ENCODE results near the gene MGMT.

Gene MGMT

DNA sequence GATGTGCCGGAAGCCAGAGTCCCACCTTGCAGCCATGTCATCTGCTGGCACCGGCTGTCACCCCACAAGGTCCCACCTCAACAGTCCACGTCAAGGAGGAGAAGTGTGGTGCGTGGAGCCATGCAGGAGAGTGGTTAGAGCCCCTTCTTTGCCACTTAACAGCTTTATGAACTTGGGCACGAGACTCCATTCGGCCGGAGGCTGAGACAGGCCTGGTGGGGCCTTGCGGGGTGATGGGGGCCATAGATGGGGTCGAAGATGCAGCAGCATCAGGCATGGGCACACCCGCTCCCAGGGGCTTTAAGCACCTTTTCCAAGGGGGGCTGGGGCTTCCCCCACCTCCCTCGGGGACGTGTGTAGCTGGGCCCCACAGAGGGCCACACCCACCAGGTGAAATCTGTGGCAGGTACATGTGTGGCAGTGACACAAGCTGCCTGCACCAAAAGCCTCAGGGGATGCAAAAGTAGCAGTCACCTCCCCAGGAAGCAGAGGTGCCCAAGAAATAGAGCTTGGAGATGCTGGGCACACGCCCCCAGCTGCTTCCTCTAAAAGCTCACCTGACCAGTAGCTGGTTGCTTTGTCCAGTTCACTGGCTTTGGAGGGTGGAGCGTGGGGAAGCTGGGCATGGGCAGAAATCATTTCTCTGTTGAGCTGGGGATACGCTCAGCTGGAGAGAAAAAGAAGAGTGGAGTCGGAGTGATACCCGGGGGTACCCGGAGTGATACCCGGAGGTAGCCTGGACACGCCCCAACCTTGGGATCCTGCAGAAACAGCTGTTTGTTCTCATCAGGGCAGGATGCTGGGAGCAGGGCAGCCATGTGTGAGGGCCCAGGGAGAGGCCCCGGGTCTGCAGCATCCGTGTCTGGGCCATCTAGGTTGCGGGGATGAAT is 297.2 kb downstream of the MGMT start:
- no peak for DNase-seq
- TF ChIP-seq POLR2A (IDR thresholded peaks at IDR 0.05; ENCODE audit: low read length) (no peak), GATA1 (IDR thresholded peaks at IDR 0.05; ENCODE audit: low read depth, low read length) (no peak)

DNA sequence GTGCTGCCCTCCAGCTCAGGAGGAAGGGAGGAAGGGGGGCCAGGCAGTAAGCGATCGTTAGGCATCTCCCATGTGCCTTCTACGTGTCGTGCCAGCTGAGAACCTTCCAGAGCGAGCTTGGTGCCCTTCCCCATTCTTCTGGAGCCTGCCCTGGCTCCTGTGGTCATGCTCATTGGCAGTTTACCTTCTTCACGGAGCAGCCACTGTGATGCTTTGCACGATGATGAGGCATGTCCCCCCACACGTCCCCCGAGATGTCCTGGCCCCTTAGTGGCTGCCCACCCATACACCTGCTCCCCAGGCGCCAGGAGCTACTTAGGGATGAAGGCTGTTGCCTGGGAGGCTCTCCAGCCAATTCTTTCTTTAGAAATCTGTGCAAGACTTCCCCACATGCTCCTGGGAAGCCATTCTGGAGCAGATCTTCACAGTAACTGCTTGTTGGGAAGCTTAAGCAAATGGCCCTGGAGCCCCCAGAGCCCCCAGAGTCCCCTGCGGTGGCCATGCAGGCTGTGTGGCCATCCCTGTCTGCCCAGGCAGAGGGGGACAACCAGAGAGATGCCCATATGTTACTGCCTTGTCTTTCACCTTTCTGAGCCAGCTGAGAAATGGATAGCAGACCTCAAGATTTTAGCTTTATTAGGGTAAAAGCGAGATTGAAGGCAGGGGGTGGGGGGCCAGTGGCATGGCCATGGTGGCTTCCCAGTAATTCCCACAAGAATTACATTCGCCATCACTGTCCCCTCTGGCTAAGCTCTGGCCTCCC is 298.0 kb downstream of the MGMT start:
- DNase-seq, result no peak
- TF ChIP-seq GATA1 (IDR thresholded peaks at IDR 0.05; ENCODE audit: low read depth, low read length), result no peak
- no peak for TF ChIP-seq POLR2A (IDR thresholded peaks at IDR 0.05; ENCODE audit: low read length)

DNA sequence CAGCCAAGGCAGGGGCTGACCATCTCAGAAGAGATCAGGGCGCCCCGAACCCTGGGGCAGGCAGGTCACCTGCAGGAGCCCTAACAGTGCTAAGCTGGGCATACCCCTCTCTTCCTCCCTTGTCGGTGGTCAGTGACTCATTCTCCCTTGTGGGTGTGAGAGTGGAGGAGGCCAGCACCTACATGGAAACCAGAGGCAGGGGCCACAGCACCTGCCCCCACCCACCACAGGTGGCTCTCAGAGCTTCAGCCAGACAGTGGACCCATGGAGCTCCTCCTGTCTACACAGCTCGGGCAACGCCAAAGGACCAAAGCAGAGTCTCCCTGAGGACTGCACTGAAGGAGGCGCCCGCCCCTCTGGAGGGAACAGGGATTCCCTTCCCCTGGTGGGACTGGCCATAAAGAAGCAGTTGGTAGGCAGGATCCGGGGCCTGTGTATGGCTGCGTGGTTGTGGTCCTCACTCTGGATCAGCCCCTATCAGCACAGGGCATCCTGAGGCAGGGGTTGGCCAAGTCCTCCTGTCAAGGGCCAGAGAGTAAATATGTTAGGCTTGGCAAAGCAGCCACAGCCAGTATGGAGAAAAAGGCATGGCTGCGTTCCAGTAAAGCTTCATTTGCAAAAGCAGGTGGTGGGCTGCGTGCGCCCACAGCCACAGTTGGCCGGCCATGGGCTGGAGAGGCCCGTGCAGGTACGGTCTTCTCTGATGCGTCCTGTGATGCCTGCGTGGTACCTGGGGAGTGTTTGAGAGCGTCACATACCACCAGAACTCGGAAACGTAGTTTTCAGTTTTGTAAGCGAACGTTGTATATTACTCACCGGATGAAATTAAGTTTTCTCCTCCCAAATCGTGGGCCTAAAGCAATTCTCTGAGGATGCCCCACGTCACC is 298.9 kb downstream of the MGMT start:
- TF ChIP-seq POLR2A (IDR thresholded peaks at IDR 0.05; ENCODE audit: low read length) (no peak), GATA1 (IDR thresholded peaks at IDR 0.05; ENCODE audit: low read depth, low read length) (no peak)
- no peak for DNase-seq

DNA sequence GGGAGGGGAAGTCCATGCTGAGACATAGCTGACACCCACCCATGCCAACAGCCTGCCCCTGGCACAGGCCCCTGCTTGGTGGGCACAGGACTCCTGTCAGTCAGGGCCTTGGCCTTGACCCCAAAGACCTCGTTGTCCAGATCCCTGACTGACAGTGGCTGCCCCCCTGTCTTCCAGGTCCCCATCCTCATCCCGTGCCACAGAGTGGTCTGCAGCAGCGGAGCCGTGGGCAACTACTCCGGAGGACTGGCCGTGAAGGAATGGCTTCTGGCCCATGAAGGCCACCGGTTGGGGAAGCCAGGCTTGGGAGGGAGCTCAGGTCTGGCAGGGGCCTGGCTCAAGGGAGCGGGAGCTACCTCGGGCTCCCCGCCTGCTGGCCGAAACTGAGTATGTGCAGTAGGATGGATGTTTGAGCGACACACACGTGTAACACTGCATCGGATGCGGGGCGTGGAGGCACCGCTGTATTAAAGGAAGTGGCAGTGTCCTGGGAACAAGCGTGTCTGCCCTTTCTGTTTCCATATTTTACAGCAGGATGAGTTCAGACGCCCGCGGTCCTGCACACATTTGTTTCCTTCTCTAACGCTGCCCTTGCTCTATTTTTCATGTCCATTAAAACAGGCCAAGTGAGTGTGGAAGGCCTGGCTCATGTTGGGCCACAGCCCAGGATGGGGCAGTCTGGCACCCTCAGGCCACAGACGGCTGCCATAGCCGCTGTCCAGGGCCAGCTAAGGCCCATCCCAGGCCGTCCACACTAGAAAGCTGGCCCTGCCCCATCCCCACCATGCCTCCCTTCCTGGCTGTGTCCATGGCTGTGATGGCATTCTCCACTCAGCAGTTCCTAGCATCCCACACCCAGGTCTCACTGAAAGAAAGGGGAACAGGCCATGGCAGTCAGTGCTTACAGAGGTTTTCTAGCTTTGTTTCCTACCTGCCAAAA is 299.8 kb downstream of the MGMT start:
- TF ChIP-seq POLR2A (IDR thresholded peaks at IDR 0.05; ENCODE audit: low read length) (no peak), GATA1 (IDR thresholded peaks at IDR 0.05; ENCODE audit: low read depth, low read length) (no peak)
- DNase-seq, result no peak

DNA sequence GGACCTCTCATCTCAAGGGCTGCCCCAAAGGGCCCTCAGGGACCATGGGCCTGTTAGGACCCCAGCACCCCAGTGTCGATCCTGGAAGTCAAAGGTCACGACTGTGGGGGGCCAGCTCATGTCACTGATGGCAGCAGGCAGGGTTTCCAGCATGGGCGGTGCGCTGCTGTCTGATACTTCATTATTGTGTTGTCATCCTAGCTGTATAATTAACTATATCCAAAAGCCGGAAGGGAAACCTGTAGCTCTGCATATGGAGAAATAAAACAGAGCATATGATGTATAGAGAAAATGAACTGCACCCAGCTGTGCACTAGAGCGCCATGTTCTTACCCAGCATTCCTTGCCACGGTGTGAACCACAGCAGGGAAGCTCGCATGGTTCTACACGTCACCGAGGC is 300.7 kb downstream of the MGMT start:
- no peak for DNase-seq
- TF ChIP-seq POLR2A (IDR thresholded peaks at IDR 0.05; ENCODE audit: low read length) (no peak), GATA1 (IDR thresholded peaks at IDR 0.05; ENCODE audit: low read depth, low read length) (no peak)

DNA sequence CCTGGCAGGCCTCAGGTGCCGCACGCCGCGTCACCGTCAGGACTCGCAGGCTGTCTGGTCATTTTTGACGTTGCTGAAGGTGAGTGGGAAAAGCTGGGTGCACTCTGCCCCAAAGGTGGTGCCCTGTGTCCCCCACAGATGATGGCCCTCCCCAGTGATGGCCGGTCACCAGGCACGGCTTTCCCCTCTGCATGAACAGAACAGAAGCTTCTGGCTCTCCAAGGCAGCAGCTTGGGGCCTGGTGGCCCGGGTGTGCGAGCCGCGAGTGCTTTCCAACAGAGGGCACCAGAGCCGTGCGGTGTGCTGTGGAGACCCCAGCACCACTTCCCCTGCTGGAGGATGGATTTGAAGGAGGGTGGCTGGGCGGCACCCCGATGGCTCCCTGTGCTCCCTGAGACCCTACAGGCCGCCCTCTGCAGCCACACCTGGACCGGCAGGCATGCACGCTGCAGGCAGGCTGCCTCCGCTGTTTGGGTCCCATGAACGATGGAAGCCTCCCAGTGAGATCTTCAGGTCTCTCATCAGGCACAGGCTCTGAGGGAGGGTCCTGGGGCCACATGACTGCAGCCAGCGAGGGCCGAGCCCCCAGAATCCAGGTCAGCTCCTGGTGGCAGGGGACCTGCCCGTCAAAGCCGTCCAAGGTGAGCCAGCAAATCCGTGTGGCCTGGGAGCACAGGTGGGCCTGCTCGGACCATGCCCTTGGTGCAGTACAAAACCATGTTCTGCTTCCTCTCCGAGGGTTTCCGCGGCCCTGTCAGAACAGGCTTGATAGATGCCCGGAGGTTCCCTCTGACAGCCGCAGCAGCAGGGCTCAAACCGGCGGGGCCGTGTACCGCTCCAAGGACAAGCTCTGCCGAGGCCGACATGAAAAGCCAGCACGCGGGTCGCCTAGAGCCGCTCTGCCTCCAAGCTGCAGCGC is 301.7 kb downstream of the MGMT start:
- TF ChIP-seq POLR2A (IDR thresholded peaks at IDR 0.05; ENCODE audit: low read length) (no peak), GATA1 (IDR thresholded peaks at IDR 0.05; ENCODE audit: low read depth, low read length) (no peak)
- DNase-seq, result no peak

DNA sequence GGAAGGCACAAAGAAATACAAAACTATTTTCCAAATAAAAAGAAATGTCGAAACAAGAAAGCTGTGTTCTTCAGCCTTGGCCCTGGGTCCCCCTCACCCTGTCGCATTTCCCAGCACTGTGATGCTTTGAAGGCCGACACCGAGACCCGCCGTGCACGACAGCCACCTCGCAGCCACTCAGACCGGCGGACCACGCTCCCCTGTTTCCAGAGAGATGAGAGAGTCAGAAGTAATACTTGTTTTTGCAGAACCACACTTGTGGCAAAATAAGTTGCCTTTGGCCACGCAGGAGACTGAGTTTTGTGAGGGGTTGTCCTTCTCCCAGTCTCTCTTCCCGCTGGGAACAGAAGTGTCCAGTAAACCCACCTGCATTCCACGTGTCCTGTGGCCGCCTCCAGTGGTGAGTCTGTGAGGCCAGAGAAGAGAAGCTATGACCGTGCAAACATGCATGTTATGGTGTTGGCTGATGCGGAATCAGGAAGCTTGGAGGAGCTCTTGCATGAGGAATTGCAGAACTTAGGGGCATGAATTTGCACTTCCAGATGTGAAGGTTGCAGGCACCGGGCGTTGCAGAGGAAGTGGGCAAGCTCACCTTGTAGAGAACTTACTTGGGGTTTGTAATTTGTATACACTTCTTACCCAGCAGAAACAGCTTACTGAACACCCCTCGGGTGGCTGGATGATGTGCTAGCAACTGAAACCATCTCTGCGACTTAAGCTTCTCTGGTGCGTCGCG is 302.5 kb downstream of the MGMT start:
- TF ChIP-seq GATA1 (IDR thresholded peaks at IDR 0.05; ENCODE audit: low read depth, low read length), result no peak
- TF ChIP-seq POLR2A (IDR thresholded peaks at IDR 0.05; ENCODE audit: low read length), result no peak

DNA sequence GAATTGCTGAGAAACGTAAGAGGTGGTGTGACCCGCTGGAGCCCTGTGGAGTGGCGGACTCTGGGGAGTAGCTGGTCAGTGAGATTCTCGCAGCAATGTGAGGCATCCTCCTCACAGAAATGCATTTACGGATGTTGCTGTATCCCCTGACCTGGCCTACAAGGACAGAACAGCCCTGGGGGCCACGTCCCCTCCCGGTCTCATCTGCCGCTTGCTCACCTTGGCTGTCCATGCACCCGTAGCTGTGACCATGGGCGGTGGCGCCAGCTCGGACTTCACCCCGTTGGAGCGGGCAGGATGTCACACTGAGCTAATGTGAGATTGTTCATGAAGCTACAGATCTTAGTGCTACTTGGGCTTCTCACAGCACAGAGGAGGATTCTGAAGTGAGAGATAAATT is 303.2 kb downstream of the MGMT start:
- TF ChIP-seq POLR2A (IDR thresholded peaks at IDR 0.05; ENCODE audit: low read length) (no peak), GATA1 (IDR thresholded peaks at IDR 0.05; ENCODE audit: low read depth, low read length) (no peak)
- no peak for DNase-seq

More for the DNA sequence above, 302.5 kb downstream of the MGMT start:
- no peak for DNase-seq

DNA sequence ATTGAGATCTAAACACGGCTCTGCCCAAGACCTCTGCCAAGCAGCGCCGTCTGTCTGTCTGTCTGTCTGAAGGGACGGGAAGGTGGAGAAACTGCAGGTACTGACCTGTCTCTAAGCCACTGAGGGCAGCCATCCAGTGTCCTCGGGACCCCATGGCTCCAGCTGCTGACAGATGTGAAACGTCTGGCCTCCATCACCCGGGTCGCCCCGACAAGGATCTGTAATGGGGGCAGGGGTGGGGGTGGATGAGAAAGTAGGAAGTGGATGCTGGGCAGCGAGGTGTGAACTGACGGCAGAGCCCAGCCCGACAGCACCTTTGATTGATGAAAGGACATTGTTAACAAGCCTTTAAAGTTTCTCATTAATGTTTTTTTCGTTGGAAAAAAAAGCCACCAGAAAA is 304.0 kb downstream of the MGMT start:
- DNase-seq, result no peak
- TF ChIP-seq GATA1 (IDR thresholded peaks at IDR 0.05; ENCODE audit: low read depth, low read length) (no peak), POLR2A (IDR thresholded peaks at IDR 0.05; ENCODE audit: low read length) (no peak)

DNA sequence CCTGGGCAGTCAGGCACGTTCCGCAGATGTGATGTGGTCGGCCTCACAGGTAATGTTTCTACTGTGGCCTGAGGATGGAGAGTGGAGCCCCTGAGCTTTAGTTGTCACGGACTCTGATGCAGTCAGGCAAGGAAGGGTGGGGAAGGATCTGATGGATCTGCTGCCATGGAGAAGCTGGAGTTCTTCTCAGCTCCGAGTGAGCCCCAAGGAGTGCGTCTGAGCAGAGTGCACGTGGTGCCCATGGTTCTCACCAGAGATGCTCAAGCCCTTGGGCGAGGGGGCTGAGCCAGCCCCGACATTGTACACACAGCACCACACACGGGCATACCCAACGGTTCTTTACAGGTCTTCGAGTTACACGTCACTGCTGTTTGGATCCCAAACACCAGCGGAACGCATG is 304.5 kb downstream of the MGMT start:
- TF ChIP-seq GATA1 (IDR thresholded peaks at IDR 0.05; ENCODE audit: low read depth, low read length) (no peak), POLR2A (IDR thresholded peaks at IDR 0.05; ENCODE audit: low read length) (no peak)
- no peak for DNase-seq

DNA sequence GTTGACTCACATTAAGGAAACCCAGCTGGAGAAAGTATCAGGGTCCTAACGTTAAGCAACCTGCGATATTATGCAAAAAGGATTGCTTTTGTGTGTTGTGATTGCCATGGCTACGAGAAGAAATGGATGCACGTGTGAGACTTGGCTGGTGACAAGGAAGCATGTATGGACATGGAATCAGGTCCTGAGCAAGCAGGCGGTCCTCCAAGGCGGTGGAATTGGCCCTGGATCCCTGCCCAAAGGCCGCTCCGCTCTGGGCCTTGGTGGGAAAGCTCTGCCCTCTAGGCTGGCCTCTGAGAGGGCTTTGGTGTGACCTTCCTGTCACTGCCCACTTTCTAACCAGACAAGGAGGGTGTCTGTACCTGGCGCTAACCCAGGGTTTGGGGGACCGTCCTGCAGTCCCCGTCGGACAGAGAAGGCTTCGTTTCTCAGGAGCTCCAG is 305.0 kb downstream of the MGMT start:
- DNase-seq, result no peak
- TF ChIP-seq GATA1 (IDR thresholded peaks at IDR 0.05; ENCODE audit: low read depth, low read length), result no peak
- no peak for TF ChIP-seq POLR2A (IDR thresholded peaks at IDR 0.05; ENCODE audit: low read length)

Measured in erythroblast (primary cell).